B cell (primary cell): ENCODE measurements around the gene RFT1. TPM values are rescaled to one million over a fixed set of nuclear protein-coding genes. Genes with fewer than 3 reads are reported as not detected.

Experiments
- ATAC-seq: fragments of 200-7000 bp; cut with Tn5 transposase; one replicate; pipeline ENCODE4 v1.10.0; 2021; ENCODE audit warnings: low read depth, mild to moderate bottlenecking, moderate number of reproducible peaks, moderate library complexity
- CTCF ChIA-PET: fragments of 350-600 bp; sonication (Branson Sonifier 250); formaldehyde crosslinking; loops from one replicate; lab custom pipeline; 2021; ENCODE audit warnings: antibody characterized with exemption, inconsistent platforms; lab: Charles Lee
- POLR2A ChIA-PET: fragments of 350-600 bp; sonication (Branson Sonifier 250); formaldehyde crosslinking; loops from one replicate; lab custom pipeline; 2021; ENCODE audit warnings: antibody characterized with exemption; lab: Charles Lee
- DNase-seq: peaks from one replicate; pipeline ENCODE4 v3.0.0; 2013
- H2AFZ ChIP-seq: 2 replicates; pipeline ENCODE4 v1.6.1; 2012; ENCODE audit warnings: mild to moderate bottlenecking, low read depth, low read length; ENCODE audit not compliant: insufficient read depth, poor library complexity, severe bottlenecking
- H3K27ac ChIP-seq, 2 donors: 1 replicate in 1 of 2; 2 replicates in 1 of 2; pipeline ENCODE4 v1.5.1; 2012 to 2013; ENCODE audit warnings: low read length in 2 of 2, mild to moderate bottlenecking in 2 of 2, moderate library complexity in 1 of 2
- H3K27me3 ChIP-seq, 4 experiments: fragments of 200-600 bp in 1 of 4; sonication (generic) in 1 of 4; replicated peaks in 1 of 4; 1 replicate in 2 of 4; 2 replicates in 2 of 4; pipeline versions ENCODE4 v1.6.1 to v1.7.0; 2013 to 2016; ENCODE audit warnings: low read length in 3 of 4, mild to moderate bottlenecking in 2 of 4, mixed read lengths in 1 of 4, moderate library complexity in 1 of 4; ENCODE audit not compliant: insufficient read depth in 4 of 4, control insufficient read depth in 3 of 4; ENCODE audit errors: control extremely low read depth in 1 of 4
- H3K36me3 ChIP-seq, 2 experiments: replicated peaks in 1 of 2; 1 replicate in 1 of 2; 2 replicates in 1 of 2; pipeline versions ENCODE4 v1.6.1 to v1.7.1; 2013; ENCODE audit warnings: low read length in 1 of 2; ENCODE audit not compliant: insufficient read depth in 2 of 2, control insufficient read depth in 1 of 2; ENCODE audit errors: control extremely low read depth in 1 of 2, extremely low read depth in 1 of 2
- H3K4me1 ChIP-seq, 2 donors: fragments of 200-600 bp in 1 of 2; sonication (generic) in 1 of 2; 1 replicate in 1 of 2; 2 replicates in 1 of 2; pipeline versions ENCODE4 v1.5.1 to v1.6.1; 2013 to 2017; ENCODE audit warnings: low read length in 2 of 2; ENCODE audit not compliant: control insufficient read depth in 2 of 2, insufficient read depth in 2 of 2
- H3K4me2 ChIP-seq: replicated peaks from 2 replicates; pipeline ENCODE3; 2012; ENCODE audit warnings: mild to moderate bottlenecking, low read depth, low read length; ENCODE audit not compliant: poor library complexity, severe bottlenecking
- H3K4me3 ChIP-seq, 5 experiments: fragments of 200-600 bp in 1 of 5; sonication (generic) in 1 of 5; 1 replicate in 3 of 5; 2 replicates in 2 of 5; pipeline versions ENCODE4 v1.5.1 to v1.7.0; 2011 to 2016; ENCODE audit warnings: low read length in 4 of 5, mild to moderate bottlenecking in 4 of 5, low read depth in 2 of 5, control low read depth in 1 of 5, moderate library complexity in 1 of 5; ENCODE audit not compliant: insufficient read depth in 1 of 5; ENCODE audit errors: control extremely low read depth in 1 of 5, extremely low read depth in 1 of 5
- H3K79me2 ChIP-seq: fragments of 200-600 bp; sonication (generic); one replicate; pipeline ENCODE4 v1.6.0; 2016; ENCODE audit warnings: low read length; ENCODE audit not compliant: control insufficient read depth, insufficient read depth
- H3K9ac ChIP-seq: fragments of 200-600 bp; sonication (generic); 2 replicates; pipeline ENCODE4 v1.6.1; 2017; ENCODE audit warnings: mild to moderate bottlenecking, low read length, moderate library complexity
- H3K9me3 ChIP-seq, 3 donors: one replicate each; pipeline versions ENCODE4 v1.6.1 to v1.7.1; 2013; ENCODE audit warnings: low read length in 2 of 3; ENCODE audit not compliant: control insufficient read depth in 2 of 3, insufficient read depth in 1 of 3; ENCODE audit errors: control extremely low read depth in 1 of 3
- H4K20me1 ChIP-seq: 2 replicates; pipeline ENCODE4 v1.6.0; 2012; ENCODE audit warnings: mild to moderate bottlenecking, low read length; ENCODE audit not compliant: insufficient read depth, control insufficient read depth, poor library complexity, severe bottlenecking
- H3K27ac Mint-ChIP-seq: one replicate; pipeline ENCODE4 v1.8.0; 2021; ENCODE audit warnings: mixed read lengths
- H3K27me3 Mint-ChIP-seq: one replicate; pipeline ENCODE4 v1.8.0; 2021; ENCODE audit warnings: mixed read lengths
- H3K4me1 Mint-ChIP-seq: one replicate; pipeline ENCODE4 v1.8.0; 2021; ENCODE audit warnings: mixed read lengths
- H3K4me3 Mint-ChIP-seq: one replicate; pipeline ENCODE4 v1.8.0; 2021; ENCODE audit warnings: mixed read lengths
- H3K9me3 Mint-ChIP-seq: one replicate; pipeline ENCODE4 v1.8.0; 2022; ENCODE audit warnings: mixed read lengths; ENCODE audit not compliant: insufficient read depth
- CTCF ChIP-seq: fragments of 200-600 bp; IDR thresholded peaks from one replicate; pipeline ENCODE4 v1.8.0; 2022; ENCODE audit warnings: antibody characterized with exemption, mild to moderate bottlenecking
- EZH2 ChIP-seq: IDR thresholded peaks from 2 replicates; pipeline ENCODE4 v1.6.1; 2012; ENCODE audit warnings: borderline replicate concordance, low read depth, mild to moderate bottlenecking, moderate library complexity, low read length; ENCODE audit not compliant: insufficient read depth, poor library complexity, severe bottlenecking
- WGBS: methylation state at CpG from one replicate; pipeline ENCODE4 v1.1.5; 2013; ENCODE audit warnings: missing lambda C conversion rate; ENCODE audit not compliant: insufficient coverage; 5-methylcytosine and 5-hydroxymethylcytosine counted together
- intact Hi-C: fragments of 100-400 bp; cut with micrococcal nuclease; formaldehyde crosslinking; loops from one replicate; pipeline ENCODE4 v1.10.0; 2022
- polyA plus RNA-seq: library from polyadenylated mRNA; depleted of rRNA; stranded (reverse); fragments of >200 nt; gene quantifications from 2 replicates; pipeline ENCODE4 v1.2.3, GENCODE V29; 2012
- total RNA-seq, 2 donors: library from RNA; stranded (reverse); fragments of 120-200 nt in 1 of 2; gene quantifications; 1 replicate in 1 of 2; 2 replicates in 1 of 2; pipeline versions ENCODE4 v1.2.3 to v1.2.4, GENCODE V29; 2013 to 2022

RFT1 gene
- total and polyA plus RNA-seq, 2 donors (not counting 1 experiment from before 2014, with no cell fraction given): 12.1 to 28.9 TPM

DNA sequence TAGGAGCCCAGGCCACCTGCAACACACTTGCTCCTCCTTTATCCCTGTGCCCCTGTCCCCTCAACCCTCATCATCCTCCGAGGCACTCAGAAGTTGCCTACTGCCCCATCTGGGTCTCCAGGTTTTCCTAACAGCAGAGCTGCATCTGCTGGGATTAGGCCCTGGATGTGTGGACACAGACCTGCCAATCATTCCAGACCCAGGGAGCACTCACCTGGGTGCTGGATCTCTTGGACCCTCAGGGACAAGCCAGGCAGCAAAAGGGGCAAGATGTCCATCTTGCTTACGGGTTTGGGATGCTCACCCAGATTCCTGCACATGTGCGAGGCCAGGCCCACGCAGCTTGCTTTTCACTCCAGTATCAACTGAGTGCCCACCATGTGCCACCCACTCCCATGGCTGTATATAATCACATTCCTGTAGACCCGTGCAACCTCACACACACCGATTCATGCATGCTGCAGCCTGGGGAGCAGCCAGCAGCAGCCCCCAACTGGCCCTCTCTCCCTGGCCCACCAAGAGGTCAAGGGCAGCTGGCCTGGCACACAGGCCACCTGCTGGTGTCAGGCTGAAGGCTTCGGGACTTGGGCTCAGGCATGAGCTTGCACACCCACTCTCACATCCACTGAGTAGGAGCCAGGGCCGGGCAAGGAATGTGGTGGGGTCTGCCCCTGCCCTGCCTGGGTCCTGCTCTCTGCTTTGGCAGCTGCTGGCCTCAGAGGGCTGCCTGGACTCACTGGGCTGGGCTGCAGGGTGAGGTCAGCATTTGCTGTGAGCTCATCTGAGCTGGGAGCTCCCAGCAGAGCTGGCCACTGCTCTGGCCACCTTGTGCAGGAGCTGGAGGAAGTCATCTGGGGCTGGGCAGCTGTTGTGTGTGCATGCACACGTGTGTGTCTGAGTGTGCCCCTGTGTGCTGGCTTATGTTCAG is 45.6 kb upstream of the RFT1 start:
- POLR2A ChIA-PET: no interaction called here
- H3K9me3 ChIP-seq: no peaks in the 10 kb centered on the region
- H2AFZ ChIP-seq: no peak overlapping the region
- peak overlapping the region; percentile 10 for H3K27ac Mint-ChIP-seq
- H3K36me3 ChIP-seq: peaks cover 0 to 51% of the 10 kb centered on the region in 2 experiments
- H3K9ac ChIP-seq: no peak overlapping the region
- CTCF ChIA-PET: interaction anchor here (0.9 to 1.1 kb wide), 2 partner anchors 12 to 15 kb away, joined by 3 read pairs; no protein-coding TSS in a partner anchor
- peaks cover 77 to 97% of the 10 kb centered on the region in 2 donors for H3K4me1 ChIP-seq
- TF ChIP-seq EZH2 (no peak), CTCF (no peak)
- no peaks in the 10 kb centered on the region for H3K27me3 Mint-ChIP-seq
- WGBS: 87% methylated on average over 9 of the region's 9 CpGs
- intact Hi-C loops: no loop called here
- H3K27me3 ChIP-seq: no peaks in the 10 kb centered on the region
- peaks cover 88% of the 10 kb centered on the region for H3K4me1 Mint-ChIP-seq
- no peaks in the 10 kb centered on the region for H3K9me3 Mint-ChIP-seq
- peaks cover 91% of the 10 kb centered on the region for H4K20me1 ChIP-seq
- DNase-seq: no peak
- no peak overlapping the region for H3K27ac ChIP-seq
- H3K4me3 ChIP-seq: no peak overlapping the region
- peaks cover 94% of the 10 kb centered on the region for H3K79me2 ChIP-seq
- peak overlapping the region; percentile 47 for H3K4me3 Mint-ChIP-seq
- H3K4me2 ChIP-seq: peak overlapping the region; percentile 18
- ATAC-seq: no peak
